Muscle of arm (tissue), 12 donors: ENCODE data around the gene SH3BGR. TPM values are rescaled to one million over a fixed set of nuclear protein-coding genes. Genes with fewer than 3 reads are reported as not detected.

Experiments
- DNase-seq: peaks from one replicate; pipeline ENCODE4 v3.0.0-alpha.2; 2013
- polyA plus RNA-seq, 12 donors: library from polyadenylated mRNA; unstranded; fragments of 120-200 nt; gene quantifications; one replicate each; pipeline ENCODE4 v1.2.1, GENCODE V29; 2013; ENCODE audit not compliant: insufficient read length in 12 of 12

SH3BGR gene
- polyA plus RNA-seq, 12 donors, result 86.9 to 292 (median 222) TPM; not detected in 1

DNA sequence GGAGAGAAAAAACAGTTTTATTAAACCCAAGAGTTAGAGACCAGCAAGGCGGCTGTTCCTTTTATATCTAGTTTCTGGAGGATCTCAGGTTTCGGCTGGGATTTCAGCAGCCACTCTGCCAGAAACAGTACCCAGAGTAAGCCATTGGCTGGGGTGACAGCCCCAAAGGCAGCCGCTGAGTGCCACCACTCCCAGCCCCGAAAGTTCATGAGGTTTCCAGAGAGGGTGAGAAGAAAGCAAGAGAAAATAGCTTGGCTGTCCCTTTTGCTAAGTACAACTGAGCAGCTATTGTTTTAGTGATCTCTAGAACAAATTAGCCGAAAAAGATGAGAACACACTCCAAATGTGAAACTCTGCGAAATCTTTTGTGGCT lies 1.2 kb downstream of the SH3BGR start:
- DNase-seq, result no peak

DNA sequence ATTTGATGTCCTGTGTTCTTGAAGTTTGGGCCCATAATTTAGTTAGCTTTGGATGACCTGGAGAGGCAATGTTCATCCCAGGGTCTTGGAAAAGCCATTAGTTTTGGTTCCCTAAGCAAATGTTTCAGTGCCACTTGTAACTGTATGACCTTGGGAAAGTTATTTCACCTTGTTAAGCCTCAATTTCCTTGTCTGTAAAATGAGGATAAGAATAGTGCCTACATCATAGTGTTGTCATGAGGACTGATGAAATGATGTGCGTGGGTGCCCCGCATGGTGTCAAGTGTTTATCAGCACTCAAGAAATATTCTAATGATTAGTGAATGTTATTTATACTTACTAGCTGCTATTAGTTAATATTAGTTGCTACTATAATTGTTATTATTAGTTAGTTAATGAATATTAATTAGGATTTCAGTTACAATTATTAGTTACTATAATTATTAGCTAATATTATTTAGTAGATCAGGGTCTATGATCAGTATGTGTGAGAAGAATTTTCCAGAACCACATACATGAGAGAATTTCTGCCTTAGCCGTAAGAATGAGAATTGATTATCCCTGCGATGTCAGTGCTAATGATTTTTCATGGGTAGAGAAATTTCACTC lies 1.9 kb downstream of the SH3BGR start:
- no peak for DNase-seq

DNA sequence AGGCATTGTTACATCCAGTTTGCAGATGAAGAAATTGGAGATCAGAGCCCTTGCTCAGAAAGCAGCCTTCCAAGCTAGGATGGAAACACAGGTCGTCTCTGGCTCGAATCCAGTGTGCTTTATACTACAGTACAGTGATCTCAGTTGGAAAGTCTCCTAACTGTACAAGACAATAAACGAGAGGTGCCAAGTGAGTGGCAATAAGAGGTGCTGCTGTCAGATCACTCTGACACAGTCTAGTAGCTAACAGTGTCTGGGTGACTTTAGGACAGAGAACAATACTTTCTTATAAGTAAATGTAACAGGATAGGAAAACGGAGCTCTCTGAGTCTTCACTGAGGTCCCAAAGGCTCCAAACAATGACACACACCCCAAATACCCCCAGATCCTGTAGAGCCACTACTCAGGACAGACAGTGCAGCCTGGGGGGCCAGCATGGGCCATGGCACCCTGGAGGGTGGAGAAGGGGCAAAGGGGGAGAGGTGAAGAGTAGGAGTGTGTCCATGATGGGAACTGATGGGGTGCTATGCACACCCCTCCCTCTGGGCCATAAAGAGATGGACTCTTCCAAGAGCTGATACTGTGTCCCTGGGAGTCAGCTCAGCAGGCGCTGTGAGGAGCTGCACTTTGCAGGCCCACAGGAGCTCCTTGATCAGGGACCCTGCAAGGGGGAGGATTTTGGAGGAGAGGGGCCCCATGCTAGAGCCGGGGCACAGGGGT lies 3.3 kb downstream of the SH3BGR start:
- no peak for DNase-seq

DNA sequence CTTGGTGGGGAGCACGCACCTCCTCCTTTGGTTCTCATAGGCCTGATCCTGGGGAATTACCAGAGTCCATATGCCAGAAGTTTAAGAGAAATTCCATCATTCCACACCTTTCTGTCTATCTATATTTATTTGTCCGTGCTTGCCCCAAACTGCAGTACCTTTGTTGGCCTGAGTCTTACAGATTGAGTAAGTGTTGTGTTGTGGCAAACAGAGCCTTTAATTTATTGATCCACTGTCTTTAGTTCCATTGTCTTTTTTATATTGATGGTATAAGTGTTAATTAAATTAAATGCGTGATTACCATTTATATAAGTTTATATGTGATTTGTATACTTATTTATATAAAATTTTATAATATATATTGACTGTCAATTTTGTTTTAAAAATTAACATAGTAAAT lies 4.9 kb downstream of the SH3BGR start:
- no peak for DNase-seq

DNA sequence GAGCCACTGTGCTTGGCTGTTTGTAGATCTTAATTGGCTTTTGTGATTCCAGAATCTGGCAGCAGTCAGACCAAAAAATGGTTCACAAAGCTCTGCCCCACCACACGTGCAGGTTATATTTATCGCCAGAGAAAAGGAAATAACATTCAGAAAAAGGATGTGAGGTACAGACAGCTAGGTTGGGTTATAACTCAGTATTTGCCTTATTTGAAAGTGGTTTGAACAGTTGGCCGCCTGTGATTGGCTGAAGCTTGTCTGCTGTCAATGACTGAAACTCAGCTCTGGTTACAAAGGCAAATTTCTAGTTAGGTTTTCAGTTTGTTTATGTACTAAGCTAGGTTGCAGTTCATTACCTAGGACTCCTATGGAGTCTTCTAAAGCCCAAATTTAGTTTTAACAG lies 9.6 kb downstream of the SH3BGR start:
- no peak for DNase-seq

DNA sequence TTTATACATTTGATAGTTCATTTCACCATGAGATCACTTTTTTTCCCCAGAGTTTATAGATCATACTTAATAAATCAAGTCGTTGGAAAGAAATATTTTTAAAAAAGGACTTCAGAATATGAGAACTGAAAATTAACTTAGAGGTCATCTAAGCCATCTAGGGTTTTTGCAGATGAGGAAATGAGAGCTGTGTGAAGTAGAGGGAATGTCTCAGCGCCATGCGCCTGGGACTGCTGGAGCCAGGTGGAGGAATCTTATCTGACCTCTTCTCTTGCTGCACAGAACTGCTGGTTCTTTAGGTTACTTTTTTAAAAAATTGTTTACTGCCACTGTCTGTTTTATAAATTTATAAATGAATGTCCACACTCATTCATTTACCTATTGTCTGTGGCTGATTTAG lies 11.5 kb downstream of the SH3BGR start:
- DNase-seq, result no peak

DNA sequence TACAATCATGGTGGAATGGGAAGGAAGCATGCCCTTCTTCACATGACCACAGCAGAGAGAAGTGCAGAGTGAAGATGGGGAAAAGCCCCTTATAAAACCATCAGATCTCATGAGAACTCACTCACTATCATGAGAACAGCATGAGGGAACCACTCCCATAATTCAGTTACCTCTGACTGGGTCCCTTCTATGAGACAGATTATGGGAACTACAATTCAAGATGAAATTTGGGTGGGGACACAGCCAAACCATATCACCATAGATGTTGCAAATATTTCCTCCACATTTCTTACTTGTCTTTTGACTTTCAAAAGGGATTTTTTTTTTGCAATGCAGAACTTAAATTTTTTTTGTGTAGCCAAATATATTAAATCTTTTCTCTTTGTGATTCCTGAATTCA lies 14.8 kb downstream of the SH3BGR start:
- no peak for DNase-seq

DNA sequence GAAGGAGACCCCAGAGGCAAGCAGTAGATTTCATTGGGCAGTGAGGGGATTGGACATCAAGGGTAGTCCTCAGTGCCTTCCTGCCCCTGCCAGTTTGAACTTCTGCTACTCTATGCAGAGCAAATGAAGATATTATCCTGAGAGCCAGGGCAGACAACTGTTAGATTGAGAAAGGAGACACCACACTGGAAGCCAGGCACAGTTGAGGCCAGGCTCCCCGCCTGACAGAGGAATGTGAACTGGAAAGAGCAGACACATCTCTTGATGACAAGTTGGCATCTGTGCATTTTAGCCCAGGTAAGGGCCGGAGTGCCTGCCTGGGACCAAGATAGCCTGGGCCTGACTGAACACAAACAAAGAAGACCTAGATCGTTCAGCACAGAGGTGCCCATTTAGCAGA lies 16.0 kb downstream of the SH3BGR start:
- DNase-seq, result no peak

DNA sequence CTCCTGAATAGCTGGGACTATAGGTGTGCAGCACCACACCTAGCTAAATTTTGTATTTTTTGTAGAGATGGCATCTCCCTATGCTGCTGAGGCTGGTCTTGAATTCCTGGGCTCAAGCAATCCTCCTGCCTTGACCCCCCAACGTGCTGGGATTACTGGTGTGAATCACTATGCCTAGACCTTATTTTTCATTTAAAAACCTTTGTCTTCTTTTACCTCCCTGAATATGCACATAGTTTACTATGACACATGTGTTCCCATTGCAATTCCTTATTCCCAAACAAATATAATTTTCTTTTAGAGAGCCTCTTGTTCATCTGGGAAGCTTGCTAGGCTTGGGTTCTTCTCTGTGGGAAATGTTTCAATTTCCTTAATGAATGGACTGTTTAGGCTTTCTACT lies 16.8 kb downstream of the SH3BGR start:
- no peak for DNase-seq

DNA sequence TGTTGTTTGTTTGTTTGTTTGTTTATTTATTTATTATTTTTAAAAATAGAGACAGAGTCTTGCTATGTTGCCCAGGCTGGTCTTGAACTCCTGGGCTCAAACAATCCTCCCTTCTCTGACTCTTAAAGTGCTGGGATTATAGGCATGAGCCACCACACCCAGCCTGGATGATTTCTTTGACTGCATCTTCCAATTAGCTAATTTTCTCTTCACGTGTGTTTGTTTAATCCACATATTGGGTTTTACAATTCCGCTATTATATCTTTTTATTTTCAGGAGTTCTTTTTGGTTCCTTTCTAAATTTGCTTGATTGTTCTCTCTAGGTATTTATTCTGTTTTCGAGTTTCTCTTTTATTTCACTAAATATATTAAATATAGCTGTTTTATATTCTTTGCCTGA lies 19.8 kb downstream of the SH3BGR start:
- DNase-seq, result no peak

DNA sequence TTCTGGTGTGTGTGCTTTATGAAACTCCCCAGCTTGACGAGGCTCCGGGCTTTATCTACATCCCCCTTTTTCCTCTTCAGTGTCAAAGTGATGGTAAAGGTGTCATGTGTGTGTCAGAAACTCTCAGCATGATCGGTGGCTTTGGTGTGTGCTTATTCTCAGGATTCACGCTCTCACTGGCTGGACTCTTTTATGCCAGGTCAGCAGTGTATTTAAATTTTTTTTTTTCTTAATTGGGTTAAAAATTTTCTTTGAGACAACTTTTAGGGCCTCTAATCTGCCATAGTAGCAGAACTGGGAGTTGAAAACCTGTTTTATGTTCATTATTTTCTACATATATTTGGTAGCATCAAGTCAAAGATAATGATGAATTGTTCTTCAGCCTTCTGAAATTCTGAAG lies 21.0 kb downstream of the SH3BGR start:
- DNase-seq, result no peak

DNA sequence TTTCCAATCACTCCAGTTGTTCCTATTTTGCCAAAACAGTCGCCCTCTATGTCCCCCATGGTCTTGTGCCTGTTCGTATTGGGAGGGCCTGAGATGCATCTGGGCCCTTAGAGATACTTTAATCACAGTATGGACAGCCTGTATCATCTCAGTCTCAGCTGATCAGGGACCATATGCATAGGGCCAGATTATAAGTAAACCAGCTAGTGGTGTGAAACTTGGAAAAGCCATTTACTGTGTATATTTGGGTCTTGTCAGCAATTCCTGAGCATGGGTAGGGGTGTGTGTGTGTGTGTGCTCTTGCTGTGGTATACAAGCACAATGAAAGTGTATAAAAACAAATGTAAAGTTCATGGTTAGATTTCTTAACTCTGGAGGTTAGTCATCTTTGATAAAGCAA lies 22.8 kb downstream of the SH3BGR start:
- no peak for DNase-seq

DNA sequence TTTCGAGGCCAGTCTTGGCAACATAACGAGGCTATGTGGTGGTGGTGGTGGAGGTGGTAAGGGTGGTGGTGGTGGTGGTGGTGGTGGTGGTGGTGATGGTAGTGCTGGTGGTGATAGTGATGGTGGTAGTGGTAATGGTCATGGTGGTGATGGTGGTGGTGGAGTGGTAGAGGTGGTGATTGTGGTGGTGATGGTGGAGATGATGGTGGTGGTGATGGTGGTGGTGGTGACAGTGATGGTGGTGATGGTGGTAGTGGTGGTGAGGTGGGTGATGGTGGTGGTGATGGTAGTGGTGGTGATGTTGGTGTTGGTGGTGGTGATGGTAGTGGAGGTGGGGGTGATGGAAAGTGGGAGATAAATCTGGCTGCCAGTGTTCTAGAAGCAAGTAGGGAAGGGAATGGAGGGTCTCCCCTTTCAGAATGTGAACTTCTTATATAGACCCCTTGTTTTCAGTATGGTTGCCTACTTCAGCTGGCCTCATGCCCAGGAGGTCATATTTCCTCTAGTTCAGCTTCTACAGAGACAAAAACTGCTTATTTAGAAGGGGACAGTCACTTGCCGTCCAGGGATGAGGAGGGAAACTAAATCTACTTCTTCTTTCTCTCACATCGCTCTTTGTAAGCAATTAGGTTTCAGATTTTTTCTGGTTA lies 27.5 kb downstream of the SH3BGR start:
- DNase-seq, result no peak

DNA sequence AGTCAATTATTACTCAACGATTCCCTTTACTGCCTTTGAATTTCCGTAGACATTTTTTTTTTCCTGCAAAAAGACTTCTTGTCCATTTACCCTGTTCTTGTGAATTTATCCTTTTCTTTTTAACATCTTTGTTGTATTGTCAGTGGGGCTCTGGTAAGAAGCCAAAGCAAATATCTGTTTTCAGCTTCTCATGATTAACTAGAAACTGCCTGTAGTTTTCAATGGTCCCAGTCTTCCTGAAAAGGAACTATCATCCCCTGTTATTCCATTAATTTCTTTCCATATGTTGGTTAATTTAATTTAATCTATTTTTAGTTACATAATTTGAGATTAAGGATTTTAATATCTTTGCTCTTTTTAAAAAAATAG lies 28.0 kb downstream of the SH3BGR start:
- DNase-seq, result no peak

DNA sequence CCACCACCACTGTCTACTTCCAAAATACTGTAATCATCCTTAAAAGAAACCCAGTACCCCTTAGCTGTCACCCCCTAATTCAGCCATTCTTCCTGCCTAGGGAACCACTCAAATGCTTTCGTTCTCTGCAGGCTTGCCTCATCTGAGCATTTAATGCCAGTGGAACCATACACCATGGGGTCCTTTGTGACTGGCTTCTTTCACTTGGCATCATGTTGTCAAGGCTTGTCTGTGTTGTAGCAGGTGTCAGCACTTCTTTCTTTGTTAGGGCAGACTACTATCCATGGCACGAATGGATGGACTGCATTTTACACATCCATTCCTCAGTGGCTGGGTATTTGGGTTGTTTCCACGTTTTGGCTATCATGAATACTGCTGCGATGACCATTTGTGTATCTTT lies 28.5 kb downstream of the SH3BGR start:
- no peak for DNase-seq

DNA sequence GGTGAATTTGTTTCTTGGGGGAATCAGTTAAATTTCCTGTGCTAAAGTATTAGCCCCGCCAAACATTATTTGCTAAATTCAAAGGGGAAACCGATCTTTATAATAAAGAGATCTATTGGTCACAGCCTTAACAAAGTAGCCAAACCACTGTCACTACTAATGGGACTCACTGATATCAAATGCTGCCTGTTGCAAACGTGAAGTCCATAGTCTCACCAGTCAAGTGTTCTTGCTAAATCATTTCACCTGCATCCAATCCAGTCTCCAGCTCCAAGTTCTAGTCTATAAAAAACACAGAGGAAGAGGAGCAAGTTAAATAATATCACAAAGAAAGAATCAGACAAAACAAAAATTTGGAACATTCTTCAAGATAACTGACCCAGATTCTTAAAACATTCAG lies 30.1 kb downstream of the SH3BGR start:
- DNase-seq, result no peak

DNA sequence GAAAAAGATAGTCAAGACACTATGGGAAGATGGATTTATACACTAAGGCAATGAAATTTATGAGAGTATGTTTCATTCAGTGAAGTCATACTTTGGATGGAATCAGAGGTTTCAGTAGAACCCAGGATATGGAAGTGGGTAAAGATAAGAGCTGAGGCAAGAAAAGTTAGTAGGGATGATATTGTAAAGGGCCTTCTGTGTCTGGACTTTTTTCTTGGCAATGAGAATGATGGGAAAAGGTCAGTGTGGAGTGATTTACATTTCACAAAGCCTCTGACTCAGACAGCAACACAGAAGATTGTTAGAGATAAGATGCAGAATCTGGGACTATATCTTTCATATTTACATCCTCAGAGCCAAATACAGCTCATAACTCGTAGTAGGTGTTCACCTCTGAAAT lies 32.1 kb downstream of the SH3BGR start:
- no peak for DNase-seq

DNA sequence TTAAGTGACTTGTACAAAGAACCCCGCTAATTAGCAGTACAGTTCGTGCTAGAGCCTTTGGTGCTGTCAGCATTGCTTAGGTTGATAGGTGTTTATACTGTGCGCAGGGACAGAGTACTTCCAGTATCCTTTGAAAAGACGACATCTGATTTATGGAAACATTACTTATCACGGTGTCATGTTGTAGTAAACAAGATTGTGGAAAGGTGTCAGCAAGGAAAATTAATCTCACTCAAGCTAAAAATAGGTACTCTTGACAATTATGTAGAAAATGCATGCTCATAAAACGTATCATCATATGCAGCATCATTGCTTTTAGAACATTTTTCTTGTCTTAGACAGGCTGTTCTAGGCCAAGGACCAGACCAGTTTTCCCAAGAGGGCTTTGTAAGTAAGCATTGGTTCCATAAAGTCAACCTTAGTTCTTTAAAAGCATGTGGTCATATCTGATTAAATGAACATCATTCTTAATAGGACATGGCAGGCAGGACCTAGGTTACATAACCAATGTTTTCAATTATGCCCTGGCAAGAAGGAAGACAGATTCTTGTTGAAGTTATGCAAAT lies 33.0 kb downstream of the SH3BGR start:
- DNase-seq, result peak; percentile 21

DNA sequence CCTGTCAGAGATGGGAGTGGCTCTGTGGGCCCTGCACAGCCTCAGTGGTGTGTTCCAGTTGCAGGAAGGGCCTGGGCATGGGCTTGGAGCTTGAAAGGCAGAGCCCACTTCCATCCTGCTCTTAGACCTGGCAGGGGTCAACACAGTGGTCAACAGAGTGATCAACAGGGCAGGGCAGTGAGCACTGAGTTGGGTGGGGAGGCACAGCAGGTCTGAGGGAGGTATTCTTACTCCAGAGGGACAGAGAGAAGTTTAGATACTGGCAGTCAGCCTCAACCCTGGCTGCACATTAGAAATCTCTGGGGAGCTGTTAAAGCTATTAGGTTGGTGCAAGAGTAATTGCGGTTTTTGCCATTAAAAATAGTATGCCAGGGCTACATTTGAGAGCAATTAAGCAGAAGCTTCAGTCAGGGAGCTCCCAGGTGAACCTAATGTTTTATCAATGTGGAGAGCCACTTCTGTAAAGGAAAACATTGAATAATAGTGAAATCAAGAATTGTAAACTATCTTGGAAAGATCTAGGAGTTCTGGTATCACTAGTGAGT lies 37.7 kb downstream of the SH3BGR start:
- DNase-seq, result no peak

DNA sequence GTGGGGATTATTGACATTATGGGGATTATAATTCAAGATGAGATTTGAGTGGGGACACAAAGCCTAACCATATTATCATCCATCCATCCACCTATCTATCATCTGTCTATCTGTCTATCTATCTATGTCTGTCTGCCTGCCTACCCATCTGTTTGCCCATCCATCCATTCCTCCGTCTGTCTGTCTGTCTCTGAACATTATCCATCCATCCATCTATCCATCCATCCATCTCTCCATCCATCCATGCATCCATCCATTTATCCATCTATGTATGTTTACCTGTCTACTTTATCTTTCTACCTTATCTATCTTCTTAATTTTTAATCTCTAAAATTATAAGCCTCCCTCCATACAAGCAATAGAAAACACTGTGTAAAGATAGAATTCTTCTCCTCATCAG lies 47.4 kb downstream of the SH3BGR start:
- DNase-seq, result no peak

DNA sequence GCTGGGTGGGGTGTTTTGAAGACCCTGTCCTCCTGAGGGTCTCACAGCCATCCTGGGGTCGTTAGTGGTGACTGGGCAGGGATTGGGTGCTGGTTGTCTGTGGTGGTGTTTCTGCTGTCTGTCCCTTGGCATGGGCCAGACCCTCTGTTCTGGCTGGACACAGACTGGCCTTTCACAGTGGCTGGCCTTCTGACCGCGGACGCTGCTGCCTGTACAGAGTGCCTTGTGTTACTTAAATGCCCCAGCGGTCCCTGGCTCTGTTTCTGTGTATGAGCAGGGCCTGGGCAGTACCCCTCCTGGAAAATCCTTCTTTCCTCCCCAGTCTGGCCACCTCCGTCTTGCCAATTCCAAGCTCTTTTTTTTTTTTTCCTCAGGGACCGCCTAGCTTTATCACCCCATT lies 50.9 kb downstream of the SH3BGR start:
- no peak for DNase-seq

DNA sequence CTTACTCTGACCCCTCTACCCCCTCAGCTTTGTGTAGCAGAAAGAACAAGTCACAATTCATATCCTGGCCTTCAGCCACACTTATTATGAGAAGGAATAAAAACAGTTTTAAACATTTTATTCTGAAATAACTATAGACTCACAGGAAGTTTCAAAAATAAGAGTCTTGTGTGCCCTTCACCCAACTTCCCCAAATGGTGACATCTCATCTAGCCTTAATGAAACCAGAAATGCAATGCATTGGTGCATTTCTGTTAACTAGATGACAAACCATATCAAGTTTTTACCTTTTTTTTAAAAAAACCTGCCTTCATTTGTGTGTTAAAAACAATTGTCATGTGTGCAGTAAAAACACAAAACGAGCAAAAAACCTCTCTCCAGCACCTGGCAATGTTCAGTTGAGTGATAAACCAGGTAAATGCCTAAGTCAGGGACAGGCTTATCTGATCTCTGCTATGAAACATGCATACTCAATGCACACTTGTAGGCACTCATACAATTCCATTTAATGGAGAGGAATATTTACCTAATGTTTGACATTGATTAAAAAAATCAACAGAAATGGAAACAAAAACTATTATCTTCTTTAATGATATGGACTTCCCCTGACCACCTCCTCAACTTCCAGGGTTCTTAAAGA lies 51.5 kb downstream of the SH3BGR start:
- no peak for DNase-seq

DNA sequence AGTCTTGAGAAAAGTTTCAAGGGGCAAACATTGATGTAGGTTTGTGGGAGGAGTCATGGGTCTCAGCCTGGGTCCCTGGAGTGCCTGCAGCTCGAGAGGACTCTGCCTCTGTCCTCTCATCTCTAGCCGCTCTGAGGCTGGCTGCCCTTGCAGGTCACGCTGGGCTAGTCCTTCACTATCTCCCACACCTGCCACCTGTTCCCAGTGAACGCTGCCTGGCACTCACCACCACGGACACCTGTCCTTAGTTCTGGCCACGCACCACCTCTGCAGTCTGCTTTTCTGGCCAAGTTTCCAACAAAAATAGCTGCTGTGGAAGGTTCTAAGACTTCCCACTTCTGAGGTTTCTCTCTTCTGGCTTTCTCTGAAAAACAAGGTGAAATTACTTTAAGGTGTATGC lies 52.5 kb downstream of the SH3BGR start:
- no peak for DNase-seq
